NCI-H187 treated with DMSO at 0.1 percent for 48 hours (cell line): Measurements from ENCODE around the gene CFAP210.

ENCODE experiments used
- DNase-seq: peaks from one replicate; lab custom pipeline; 2025; lab: John Stamatoyannopoulos, UW

The CFAP210 gene

GRCh38 chr2:169694113-169694893 is at the start of gene CFAP210, which contains the start of gene PHOSPHO2:
CFAP210 (minus strand) TSS chr2:169694405; CDS start chr2:169694327, 78 bp downstream.
PHOSPHO2 (plus strand) TSS chr2:169694469; CDS start chr2:169700972, 6,503 bp downstream.
- DNase-seq: peak; percentile 64

GRCh38 chr2:169743549-169743948 is 49.3 kb upstream of the CFAP210 start:
- no peak for DNase-seq

DNA sequence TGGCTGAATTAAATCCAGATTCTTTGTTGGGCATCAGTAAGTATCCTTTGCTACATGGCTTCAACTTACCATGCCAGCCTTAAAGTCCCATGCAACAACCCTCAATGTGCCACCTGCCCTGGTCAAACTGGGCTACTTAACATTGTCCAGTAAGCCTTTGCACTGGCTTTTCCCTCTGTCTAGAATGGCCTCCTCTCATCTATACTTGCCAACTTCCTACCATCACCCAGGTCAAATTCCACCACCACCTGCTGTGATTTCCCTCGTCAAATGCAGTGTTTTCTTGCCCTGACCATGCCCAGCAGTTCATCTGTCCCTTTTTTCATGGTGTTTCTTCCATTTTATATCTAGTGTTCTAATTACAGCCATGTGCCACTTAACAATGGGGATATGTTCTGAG is 45.1 kb upstream of the CFAP210 start:
- DNase-seq: no peak

DNA sequence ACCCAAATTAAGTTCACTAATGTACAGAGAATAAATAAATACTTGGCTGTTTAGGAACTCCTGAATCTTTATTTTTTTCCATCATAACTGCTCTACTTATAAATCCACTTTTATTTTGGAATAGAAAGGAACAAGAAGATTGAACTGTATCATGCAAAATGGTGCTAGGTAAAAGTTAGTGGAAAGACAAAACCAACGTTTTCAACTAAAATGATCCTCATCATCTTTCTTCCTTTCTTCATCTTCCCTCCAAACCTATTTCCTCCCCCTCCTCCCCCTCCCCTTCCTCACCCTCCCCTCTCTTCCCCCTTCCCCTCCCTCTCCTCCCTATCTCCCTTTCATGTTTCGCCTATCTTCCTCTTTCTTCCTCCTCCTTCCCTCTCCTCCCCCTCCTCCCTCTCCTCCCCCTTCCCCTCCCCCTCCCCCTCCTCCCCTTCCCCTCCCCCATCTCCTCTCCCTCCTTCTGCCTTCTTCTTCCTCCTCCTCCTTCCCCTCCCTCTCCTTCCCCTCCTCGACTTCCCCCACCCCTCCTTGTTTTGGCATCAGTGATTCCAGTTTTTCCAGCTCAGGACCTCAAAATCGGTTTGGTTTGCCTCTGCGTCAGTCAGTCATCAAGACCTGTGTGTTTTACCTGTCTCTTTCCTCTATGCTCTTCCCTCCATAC is 44.5 kb upstream of the CFAP210 start:
- DNase-seq: no peak

DNA sequence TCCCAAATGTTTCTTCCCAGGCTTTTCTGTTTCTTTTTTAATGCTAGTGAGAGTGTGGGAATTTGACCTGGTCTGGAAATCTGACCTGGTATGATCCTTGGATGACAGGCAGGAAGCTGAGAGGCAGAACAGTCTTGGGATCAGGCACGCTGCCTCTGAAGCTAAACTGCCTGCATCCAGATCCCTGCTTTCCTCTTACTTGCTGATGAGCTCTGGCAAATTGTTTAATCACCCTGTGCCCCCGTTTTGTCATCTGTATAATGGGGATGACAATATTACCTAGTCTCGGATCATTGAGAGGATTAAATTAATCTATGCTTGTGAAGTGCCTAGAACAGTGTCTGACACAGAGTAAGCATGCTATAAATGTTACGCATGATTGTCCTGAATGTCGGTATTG is 42.7 kb upstream of the CFAP210 start:
- no peak for DNase-seq

DNA sequence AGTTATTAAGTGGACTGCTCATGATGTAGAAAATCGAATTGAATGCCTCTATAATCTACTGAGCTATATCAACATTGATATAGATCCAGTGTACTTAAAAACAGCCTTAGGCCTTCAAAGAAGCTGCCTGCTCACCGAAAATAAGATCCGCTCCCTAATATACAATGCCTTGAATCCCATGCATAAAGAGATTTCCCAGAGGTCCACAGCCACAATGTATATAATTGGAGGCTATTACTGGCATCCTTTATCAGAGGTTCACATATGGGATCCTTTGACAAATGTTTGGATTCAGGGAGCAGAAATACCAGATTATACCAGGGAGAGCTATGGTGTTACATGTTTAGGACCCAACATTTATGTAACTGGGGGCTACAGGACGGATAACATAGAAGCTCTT is 41.4 kb upstream of the CFAP210 start:
- DNase-seq: no peak

DNA sequence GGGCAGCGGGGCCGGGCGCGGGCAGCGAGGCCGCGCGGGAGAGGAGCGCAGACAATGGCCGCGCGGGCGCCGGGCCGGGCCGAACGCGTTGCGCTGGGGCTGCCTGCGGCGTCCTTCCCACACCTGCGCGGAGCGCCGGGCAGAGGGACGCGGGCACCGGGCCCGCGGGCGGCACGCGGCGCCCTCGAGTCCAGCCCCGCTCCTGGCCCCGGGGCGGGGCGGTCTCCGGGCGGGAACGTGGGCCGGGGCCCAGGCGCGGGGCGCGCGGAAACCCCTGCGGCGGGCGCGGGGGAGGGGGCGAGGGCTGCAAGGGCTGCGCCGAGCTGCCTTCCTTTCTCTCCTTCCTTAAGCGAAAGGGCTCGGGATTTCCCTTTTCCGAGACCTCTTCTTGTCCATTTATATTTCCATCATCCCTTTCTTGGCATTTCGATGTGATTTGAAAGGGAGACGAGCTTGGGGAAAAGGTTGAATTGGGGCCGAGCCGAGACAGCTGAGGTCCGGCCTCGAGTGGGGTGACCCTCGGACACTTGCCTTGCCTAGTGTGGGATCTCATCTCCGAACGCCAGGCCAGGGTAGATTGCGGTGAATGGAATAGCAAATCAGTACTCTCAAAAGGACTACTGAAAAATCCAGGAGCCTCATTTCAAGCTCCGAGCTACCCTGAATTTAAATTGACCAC is 40.1 kb upstream of the CFAP210 start:
- no peak for DNase-seq

DNA sequence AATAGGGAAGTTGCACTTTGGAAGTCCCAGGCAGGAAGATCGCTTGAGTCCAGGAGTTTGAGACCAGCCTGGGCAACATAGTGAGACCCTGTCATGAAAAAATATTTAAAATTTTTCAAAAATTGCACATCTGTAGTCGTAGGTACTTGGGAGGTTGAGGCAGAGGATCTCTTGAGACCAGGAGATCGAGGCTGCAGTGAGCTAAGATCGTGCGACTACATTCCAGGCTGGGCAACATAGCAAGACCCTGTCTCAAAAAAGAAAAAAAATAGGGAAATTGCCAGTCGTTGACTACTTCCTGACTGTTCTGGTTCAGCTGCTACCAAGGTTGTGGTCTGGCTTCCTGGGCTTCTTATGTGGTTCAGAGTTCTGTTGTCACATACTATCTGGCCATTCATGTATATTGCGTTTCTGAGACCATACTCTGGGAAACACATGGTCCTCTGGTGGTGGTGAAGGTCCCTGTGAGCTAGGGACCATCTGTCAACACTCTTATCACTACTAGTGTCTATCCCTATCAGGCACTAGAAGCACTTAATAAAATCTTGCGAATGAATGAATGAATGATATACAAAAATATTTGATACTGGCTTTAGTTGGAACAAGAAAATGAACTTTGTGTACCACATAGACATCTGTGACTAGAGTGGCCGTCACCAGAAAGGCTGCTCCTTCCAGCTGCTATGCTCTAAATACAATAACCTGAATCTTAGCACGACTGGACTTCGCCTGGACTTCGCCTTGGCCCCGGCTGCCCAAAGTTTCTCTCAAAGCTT is 38.6 kb upstream of the CFAP210 start:
- no peak for DNase-seq

- DNase-seq: no peak
Measured at GRCh38 chr2:169732075-169732474, 37.9 kb upstream of the CFAP210 start.

DNA sequence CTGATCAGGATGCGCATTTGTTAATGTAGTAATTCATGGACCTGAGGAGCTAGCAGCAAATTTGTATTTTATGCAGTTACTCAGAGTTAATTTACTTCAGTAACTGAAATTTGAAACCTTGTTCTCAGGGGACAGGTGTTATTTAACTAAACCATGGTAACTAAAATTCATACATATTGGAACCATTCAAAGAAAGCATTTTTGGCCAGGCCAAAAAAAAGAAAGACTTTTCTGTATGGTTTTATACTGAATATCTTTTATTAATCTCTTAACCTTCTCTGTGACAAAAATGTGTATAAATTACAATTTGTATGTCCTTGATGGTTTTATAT is 35.0 kb upstream of the CFAP210 start:
- DNase-seq: no peak

GRCh38 chr2:169727065-169727464 is 32.9 kb upstream of the CFAP210 start:
- DNase-seq: no peak

DNA sequence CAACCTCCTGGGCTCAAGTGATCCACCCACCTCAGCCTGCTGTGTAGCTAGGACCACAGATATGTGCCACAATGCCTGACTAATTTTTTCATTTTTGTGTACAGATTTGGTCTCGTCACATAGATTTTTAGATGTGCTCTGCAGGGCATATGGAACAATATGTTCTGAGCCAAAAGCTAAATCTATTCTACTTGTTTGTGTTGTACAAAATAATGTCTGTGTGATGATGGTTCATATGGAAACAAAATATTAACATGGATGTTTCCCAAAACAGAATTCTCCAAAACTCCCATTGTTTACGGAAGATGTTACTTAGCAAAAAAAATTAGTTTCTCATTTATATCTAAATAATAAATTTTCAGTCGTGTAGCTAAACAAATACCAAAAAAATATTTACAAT is 26.8 kb upstream of the CFAP210 start:
- DNase-seq: no peak

DNA sequence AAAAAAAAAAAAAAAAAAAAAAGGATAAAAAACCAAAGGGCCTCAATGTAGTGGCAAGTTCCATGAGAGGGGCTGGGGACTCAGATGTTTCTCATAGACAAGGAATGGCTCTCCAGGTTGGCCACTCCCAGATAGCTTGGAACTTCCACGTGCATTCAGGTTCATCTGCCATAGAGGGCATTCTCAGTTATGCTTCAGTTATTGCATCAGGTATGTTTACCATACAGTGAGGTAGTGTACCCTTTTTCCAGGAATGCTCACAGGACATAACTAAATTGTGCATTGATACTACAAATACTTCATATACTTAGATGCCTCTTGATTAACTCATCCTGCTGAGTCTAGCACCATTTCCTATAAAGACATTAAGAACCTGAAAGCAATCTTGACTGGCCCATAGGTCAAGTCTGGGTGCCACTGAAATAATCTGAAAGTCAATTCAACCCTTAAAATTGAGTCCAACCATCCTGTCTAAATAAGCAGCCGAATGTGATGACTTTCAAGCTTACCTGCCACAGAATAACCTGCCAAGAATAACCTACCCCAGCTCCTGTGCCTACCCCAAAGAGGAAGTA is 24.8 kb upstream of the CFAP210 start:
- DNase-seq: no peak

DNA sequence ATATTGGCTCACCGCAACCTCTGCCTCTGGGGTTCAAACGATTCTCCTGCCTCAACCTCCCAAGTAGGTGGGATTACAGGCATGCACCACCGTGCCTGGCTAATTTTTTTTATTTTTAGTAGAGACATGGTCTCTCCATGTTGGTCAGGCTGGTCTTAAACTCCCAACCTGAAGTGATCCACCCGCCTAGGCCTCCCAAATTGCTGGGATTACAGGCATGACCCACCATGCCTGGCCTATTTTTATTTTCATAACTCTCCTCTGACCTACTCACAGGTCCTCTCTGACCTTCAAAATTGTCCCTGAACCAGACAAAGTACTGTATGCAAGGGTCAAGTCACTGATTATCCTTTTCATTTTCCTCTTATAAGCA is 23.5 kb upstream of the CFAP210 start:
- DNase-seq: no peak

- DNase-seq: no peak
Measured at GRCh38 chr2:169716938-169717690, 22.9 kb upstream of the CFAP210 start.

DNA sequence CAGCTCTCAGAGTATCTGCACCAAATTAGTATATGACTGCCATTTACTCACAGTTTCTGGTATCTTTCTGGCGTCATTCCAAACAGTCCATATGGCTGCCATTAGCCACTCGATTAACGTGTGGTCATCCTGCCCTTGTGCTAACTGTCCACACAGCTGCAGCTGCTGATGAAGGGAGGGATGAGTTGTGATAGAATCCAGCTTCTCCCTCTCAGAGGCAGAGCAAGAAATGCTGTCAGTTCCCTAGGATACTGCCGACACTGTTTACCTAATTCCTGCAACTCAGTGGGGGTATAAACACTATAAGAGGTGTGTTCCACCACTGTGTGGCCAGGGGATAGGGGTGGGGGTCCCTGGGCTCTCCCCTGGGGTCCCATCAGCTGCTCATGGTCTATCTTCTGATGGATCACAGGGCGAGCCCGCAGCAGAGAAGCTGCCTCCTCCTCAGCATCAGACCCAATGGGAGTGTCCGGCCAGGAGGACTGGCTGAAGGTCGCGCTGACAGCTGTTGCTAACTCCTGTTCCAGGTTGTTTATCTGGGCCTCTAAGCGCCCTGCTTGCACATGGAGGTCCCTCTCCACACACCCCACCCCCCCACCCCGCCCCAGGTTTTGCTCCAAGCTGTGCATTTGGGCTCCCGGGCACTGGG is 22.2 kb upstream of the CFAP210 start:
- DNase-seq: no peak

- DNase-seq: no peak
Measured at GRCh38 chr2:169715379-169716237, 21.4 kb upstream of the CFAP210 start.

- DNase-seq: no peak
Measured at GRCh38 chr2:169714699-169715098, 20.5 kb upstream of the CFAP210 start.

DNA sequence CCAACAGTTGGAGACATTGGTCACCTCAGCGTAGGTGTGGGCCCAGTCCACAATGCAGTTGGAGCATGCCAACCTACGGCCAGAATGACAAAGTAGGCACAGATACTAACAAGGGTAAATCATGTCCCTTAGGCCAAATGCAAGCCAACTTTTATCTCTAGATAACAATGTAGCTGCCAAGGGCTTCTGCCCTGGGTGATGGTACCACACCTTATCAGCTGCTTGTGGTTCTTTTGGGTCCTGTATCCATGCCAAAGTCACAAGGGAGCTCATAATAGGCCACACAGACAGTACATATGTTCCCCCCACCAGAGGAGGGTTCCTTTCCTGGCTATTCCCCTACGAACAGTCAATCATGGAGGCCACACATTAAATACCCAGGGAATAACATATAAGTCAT is 19.1 kb upstream of the CFAP210 start:
- no peak for DNase-seq

DNA sequence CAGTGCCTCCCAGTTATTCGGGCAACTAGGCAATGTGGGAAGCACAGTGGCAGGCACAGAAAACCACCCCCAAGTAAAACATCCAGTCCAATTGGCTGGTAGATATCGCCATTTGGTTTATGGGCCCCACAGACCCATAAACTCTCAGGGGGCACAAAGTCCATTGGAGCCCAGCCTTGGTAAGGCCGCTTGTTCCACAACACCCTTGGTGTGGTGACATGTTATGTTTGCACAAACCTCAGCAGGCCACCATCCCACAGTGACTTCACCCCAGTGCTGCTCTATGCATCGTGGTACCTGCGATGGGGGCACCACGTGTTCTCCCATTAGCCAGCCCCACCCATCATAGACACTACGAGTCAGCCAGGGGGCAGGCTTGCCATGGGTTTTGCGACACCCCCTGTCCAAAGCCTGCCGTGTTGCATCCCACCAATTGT is 18.6 kb upstream of the CFAP210 start:
- DNase-seq: no peak
